HPDE6-E6E7 (cell line): ENCODE data around the gene CSPG5.

ENCODE experiments used
- DNase-seq: peaks from one replicate; pipeline ENCODE4 v3.0.0; 2011; ENCODE audit warnings: missing footprints; ENCODE audit errors: extremely low spot score

The CSPG5 gene

DNA sequence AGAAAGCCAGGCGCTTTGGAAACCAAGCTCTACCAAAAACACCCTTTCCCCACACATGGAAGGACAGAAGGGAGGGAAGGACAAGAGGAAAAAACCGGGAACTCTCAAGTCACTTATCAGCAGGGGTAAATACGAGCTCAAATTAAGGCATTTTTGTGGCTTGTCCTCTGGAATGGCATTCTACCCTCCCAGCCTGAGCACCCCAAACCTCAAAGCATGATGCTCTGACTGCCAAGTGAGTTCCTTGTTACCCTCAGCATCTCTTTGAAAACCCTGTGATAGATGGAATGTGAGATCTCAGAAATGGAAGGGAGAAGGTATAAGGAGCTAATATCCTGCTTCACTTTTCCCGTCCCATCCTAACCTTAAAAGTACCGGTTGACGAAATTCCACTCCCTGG, 8.1 kb upstream of the CSPG5 start:
- no peak for DNase-seq

DNA sequence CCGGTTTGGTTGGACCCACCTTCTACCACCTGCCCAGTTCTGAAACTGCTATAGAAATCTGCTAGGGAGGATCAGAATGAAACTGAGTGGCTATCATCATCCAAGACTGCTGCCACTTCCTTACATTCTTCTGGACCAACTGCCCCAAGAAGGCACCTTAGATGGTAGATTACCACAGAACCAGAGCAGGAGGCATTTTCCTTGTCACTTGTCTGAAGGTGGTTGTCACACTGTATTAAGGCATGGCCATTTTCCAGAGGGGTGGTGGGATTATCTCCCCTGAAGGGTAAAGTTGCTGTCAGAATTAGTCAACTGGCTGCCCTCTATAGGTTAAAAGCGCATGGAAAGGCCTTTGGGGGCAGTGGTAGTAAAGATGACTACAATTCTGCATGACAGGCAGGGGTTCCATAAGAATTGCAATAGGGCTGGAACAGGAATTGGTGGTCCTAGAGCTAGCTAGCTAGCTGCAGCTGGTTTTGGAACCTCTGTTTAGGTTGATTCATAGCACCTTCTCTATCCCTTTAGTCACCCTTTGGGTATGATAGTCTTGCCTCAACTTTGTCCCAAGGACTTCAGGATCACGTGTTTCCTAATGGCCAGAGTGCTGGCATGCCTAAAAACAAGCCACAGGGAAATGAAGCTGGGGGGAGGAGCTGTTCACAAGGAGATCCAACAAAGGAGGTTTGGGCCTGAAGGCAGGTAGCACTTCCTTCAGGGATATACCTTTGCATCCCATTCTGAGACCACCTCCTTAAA, 4.8 kb upstream of the CSPG5 start:
- DNase-seq = no peak

DNA sequence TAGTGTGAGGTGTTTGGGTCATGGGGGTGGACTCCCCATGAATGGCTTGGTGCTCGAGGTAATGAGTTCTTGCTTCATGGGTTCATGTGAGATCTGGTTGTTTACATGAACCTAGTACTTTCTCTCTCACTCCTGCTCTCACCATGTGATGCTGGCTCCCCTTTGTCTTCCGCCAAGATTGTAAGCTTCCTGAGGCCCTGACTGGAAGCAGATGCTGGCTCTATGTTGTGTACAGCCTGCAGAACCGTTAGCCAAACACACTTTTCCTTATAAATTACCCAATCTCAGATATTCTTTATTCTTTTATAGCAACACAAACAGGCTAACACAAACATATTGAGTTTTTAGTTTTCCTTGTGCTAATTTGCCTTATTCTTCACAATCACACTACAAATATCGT, 3.2 kb upstream of the CSPG5 start:
- DNase-seq = no peak

DNA sequence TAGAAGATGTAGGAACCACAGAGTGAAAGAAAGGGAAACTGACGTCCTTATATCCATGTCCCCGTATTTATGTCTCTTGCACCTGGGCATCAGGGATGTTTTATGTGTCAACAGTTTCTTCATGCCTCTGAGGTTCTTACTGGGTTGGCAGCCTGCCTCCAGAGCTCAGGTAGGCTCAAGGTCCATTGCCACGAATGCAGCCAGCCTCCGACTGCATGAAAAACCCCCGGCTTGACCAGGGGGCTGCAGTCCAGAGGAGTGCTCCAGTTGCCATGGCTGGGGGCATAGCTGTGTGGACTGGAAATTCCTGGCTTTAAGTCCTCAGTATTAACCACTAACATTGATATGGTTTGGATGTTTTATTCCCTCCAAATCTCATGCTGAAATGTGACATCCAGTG, 2.8 kb upstream of the CSPG5 start:
- no peak for DNase-seq

DNA sequence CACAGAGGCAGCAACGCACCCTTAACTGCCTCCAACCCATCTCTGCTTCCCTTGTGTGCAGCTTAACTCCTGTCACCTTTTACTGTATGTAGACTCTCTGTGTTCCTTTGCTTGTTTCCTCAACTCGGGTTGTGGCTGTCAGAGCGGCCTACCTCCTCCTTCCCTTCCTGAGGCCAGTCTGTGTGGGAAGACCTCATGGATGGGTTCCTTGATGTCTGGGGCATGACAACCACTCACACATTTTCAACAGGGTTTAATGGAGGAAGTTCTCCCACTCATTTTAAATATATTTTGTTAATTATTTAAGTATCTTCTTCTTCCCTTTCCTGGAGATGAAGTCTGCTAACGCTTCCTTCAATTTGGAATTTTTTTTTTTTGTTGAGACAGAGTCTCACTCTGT, 1.8 kb upstream of the CSPG5 start:
- DNase-seq = no peak

DNA sequence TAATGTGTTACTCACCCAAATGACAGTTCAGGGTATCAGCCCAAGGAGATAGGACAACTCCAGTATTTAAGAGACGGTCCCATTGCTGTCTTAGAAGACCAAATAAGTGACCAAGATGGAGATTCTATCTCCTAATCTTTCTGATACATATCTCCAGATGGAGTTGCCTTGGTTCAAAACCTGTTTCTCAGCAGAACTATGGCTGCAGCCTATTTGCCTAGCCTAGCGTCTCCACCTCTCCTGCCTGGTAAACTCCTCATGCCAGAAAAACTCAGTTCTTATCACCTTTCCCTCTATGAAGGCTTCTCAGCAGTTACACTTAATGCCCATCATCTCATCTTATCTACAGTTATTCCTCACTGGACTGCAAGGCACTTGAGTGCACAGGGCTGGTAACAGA, 1.2 kb upstream of the CSPG5 start:
- no peak for DNase-seq

DNA sequence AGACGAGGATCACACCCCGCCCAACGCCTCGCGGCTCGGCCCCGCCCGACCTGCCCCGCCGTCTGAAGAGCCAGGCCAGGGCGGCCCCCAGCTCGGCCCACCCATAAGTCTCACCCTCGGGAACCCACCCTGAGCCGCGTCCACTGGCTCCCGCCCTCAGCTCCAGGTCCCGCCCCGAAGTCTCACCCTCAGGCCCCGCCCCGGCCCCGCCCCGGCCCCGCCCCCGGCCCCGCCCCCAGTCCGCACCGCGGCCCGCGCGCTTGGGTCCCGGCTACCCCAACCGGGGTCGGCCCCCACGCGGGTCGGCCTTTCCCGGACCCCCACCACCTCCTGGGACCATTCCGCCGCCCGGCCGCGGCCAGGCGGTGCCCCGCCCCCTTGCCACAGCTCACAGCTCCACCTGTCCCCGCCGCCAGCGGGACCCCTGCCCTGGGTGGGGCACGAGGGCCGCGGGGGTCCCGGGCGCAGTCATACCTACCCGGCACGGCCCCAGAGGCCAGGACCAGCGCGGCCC, 489 bp downstream of the CSPG5 start:
- peak; percentile 15 for DNase-seq

DNA sequence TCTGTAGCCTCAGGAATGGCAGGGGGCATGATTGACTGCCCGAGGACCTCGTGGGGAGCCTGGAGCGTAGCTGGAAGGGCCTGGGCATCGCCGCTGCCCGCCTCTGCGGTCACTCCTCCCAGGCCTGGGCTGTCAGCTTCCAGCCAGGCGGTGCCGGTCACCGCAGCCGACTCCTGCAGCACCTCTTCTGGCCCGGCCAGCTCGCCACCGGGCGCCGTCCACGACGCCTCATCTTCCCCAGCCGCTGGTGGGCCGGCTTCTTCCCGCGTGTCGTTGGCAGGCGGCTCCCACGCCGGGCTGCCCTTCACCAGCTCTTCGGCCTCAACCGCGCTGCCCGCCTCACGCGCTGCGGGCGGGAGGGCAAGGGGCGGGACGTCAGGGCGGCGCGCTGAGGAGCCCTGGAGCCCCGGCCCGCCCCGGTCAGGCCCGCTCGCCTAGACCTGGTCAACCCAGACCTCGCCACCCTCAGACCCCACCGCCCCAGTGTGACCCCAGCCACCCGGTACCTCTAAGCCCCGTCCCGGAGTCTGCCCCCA, 1.0 kb downstream of the CSPG5 start:
- DNase-seq = no peak

DNA sequence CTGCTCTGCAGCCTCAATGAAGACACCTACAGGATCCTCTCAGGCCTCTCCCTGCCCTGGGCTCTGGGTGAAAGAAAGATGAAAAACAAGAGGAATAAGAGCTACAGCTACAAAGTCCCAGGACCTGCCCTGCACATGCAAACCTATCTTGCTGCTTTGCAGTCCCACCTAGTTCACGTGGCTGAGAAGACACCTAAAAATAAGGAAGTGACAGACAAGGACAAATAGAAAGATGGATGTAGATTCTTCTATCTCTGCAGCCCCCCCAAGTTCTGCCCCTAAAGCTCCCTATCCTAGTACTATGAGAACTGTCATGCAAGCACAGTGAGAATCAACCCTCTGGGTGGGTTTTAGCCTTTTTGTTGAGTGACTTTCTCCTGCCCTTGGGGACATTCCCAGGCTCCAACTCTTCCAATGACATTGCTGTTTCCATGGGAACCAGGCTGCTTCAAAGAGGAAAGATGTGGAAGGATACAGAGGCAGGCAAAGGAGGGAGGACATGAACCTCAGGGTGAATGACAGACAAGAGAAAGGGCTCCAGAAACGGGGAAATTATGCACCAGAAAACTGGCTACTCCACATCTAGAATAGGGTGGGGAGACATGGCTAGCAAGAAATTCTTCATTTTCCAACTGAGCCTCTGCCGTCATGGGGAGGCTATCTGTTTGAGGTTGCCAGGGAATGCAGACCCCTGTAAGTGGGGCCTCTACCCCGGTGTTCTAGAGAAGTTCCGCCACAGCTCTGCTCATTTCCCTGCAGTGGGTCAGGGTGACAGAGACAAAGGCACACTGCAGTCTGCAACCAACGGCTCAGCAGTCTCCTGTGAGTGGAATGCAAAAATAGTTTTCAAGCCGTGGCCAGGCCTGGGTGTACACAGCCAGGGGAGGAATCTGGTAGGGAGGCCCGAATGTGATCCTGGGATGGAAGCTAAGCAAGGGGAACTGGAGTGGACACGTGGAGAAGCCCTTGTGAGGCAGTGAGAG, 5.2 kb downstream of the CSPG5 start:
- DNase-seq = no peak

DNA sequence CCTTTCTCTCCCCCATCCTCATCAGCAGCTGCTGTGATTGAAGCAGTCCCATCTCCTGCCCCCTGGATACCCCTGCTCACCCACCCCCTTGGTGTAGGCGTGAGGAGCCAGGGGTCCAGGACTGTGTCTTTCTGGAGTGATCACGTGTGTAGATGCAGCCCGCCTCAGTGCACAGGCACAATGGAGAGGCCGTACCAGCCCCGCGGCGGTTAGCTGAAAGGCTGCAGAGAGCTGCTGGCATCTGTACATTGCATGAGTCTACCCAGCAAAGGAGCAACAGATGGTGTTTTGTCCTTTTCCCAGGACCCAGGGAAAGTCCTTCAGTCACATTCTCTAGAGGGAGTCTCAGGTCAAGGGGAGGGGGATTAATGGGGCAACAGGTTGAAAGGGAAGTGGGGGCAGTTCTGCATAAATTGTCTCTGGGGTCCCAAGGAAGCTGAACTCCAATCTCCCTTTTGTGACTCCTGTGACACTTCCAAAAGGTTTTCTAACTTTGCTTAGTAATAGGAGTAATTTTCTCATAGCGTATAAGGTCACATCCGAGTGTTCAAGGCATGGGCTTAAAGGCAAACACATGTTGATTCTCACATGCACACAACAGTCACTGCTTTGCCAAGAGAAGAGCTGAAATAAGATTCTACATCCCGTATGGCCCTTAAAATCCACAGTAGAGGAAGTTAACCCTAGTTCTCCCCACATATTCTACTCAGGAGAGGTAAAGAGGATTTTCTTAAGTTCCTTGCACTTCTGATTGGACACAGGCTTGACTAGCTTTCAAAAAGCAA, 7.1 kb downstream of the CSPG5 start:
- no peak for DNase-seq

DNA sequence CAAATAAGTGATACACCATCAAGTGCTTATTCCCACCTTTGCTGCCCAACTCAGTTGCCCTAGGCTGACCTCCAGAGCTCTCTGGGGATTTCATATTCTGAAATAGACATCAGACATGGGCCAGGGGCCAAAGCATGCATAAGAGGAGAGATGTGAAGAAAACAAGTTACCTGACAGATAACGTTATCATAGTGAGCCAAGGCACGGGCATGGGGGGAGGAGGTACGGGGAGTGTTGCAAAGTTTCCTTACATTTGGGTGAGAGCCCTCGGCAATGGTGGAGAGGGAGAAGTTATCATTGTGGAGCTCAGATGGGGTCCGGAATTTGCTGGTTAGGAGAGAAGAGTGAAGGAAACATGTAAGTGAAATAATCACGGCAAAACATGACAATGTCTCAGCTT, 9.8 kb downstream of the CSPG5 start:
- no peak for DNase-seq

DNA sequence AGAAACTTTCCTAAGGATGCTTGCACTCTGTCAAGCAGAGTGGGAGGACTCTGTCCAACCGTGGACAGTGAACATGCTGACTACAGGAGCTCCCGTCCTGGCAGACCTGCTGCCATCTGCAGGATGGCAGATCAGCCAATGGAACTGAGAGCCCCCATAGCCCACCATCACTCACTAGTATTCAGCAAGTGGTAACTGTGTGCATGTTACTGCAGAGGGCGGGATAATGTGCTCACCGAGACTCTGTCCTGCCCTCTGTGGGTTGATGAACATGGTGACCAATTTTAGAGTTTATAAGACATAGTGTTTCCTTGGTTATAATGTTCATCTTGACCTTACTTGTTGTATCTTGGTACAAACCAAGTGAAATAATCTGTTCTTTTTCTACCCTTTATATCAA, 11.5 kb downstream of the CSPG5 start:
- no peak for DNase-seq

DNA sequence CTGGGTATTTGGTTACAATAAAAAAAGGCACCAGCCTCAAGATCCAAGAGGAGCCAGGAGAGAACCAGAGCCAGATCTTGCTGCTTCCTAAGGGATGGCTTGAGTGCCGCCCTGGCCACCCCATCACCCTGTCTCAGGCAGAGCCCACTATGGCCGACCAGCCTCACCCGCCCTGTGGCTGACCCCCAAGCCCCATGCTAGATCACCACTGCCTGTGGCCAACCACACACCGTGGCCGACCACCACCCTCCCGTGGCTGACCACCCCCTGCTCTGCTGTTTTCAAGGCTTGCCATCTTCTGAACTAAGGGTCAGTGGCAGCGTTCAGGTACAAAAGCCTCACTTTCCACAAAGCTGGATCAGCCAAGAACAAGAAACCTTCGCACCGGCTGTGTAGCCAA, 12.0 kb downstream of the CSPG5 start:
- DNase-seq = no peak

DNA sequence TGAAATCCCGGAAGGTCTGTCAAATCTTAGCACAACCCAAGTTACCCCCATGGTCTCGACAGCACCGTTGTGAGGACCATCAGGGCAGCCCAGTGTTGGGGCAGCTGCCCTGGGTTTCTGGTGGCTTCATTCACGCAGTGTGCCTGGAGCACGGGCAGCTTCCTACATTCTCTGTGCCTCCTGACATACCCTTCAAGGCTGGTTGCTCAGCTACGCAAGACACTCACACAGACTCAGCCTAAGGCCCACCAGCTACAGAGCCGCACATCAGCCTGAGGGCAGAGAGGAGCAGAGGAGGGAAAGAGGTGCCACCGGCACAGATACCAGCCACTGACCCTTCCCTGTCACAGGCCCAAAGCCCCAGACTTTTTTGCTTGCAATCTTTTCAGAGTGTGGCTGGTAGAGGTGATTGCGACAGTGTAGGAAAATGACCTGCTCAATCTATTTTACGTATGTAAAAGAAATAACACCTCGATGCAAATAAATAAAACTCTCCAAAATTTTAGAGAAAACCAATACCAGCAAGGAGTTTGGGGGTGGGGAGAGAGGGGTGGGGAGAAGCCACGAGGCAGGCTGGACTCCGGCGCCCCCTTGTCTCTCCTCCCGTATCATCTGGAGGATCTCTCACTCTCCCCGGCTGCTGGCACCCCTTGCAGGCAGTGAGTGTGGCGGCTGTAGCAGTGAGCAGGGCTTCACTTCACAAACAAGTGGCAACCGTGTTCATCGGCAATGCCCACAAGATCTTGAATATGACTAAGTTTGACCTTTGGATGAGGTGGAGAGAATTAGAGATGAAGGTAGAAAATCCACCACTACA, 12.7 kb downstream of the CSPG5 start:
- DNase-seq = no peak

DNA sequence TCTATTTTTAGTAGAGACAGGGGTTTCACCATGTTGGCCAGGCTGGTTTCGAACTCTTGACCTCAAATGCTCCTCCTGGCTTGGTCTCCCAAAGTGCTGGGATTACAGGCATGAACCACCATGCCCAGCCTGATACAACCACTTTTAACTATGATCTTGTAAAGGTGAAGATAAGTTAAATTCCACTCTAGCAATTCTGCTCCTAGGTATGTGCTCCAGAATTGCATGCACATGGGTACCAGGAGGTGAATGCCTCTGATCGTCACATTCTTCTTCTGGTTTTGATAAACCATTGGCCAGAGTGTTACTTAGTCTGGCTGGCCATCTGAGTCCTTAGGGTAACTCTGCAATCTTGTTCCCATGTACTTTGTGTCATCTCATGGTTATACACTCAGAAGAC, 22.3 kb downstream of the CSPG5 start:
- no peak for DNase-seq

DNA sequence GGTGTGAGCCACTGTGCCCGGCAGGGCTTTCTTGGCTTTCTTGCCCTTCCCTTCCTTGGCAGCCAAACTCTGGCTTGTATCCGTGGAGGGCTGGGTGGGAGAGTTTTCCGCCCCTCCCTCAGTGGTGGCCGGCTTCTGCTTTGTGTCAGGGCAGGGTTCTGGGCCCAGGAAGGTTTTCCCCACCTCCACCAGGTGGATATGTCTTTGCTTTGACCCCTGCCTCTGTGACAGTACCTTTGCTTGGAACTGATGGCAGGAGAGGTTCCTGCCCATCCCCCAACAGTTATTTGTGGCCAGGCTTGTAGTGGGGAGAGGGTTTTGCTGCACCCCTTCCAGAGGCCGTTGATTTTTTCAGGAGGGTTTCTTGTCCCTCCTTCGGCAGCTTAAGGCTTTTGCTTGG, 24.3 kb downstream of the CSPG5 start:
- no peak for DNase-seq

DNA sequence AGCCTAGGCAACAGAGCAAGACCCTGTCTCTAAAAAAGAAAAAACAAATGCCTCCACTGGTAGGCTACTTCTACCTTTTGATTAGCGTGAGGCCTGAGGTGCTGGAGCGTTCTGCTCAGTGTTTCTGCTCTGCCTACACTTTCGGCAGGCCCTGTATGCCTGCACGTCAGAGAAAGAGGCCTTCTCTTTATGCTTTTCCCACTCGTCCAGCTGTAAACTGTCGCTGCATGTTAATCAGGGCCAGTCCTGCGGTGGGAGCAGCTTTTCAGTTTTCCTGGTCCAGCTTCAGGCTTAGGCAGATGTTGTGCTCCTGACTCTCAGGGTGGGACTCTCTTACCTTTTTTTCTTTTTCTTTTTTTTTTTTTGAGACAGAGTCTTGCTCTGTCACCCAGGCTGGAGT, 25.3 kb downstream of the CSPG5 start:
- no peak for DNase-seq

DNA sequence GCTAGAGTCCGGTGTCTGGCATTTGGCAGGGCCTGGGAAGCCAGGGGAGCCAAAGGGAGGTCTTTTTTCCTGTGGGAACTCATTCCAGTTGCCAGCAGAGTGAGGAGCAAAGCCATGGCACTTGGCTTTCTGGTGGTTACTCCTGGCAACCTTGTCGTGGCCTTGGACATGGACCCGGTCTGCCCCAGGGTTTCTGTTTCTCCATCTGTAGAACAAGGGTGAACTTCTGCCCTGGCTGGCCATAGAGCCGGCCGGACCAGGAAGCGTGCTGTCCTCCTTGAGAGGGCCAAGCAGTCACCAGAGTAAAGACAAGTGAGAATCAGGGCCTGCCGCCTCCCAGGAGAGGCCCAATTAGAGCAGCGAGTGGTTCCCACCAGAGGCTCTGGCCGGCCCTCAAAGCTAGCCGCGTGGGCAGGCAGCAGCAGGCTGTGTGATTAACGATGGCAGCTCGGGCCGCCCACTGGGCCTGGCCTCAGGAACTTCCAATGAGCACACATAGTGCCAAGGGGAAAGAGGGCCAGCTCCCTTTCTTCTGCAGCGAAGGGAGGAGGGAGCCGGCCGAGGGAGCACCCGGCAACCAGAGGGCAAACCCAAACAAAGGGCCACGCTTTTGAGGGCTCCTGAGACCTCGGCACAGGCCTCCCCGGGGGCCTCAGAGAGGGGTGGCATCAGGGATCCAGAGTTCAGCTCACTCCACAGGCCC, 36.0 kb downstream of the CSPG5 start:
- DNase-seq = no peak

DNA sequence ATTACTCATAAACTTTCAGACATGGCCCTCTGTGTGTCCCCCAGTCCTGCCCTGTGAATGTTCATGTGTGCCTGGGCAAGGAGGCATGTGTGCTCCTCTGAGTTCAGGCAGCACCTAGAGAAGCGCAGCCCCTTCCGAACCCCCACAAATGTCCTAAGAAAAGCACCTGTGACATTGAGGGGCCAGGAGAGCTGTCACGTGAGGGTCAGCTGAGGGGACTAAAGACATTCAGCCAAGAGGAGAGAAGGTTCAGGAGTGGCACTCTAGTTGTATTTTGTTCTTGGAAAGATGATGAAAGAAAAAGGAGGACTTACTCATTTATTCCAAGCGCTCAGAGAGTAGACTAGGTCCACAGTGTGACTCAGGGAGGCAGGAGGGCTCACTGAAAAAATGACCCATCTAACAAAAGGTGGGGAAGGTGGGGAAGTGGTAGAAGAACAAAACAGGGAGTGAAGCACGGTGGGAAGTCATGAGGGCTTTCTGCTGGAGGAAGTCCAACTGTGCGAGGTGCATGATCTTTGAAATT, 37.0 kb downstream of the CSPG5 start:
- no peak for DNase-seq

DNA sequence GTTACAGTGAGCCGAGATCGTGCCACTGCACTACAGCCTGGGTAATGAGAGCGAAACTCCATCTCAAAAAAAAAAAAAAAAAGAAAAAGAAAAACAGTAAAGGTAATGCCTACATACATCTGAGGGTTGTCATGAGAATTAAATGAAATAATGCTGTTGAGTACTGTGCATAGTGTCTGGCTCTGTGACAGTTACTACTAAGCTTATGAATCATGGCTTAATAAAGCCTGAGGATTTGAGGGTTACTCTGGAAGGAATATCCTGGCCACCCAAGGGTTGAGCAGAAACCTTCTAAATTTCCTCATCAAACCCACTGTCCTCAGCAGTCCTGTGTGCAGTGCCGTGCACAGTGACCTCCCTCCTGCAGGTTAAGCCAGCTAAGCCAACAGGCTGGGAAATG, 38.4 kb downstream of the CSPG5 start:
- DNase-seq = no peak
